Panc1 (cell line): Measurements from ENCODE around the gene WBP2. TPM values are rescaled to one million over a fixed set of nuclear protein-coding genes. Genes with fewer than 3 reads are reported as not detected.

Experiments
- ATAC-seq: fragments of 200-7000 bp; cut with Tn5 transposase; 2 replicates; pipeline ENCODE4 v1.9.1; 2020; ENCODE audit warnings: mild to moderate bottlenecking, moderate library complexity
- BruUV-seq: library from RNA; stranded (reverse); fragments of 400-500 nt; replicated peaks from 2 replicates; lab custom pipeline; 2021; lab: Mats Ljungman, UMichigan
- CTCF ChIA-PET: fragments of 300-600 bp; sonication (Branson Sonifier 250); formaldehyde crosslinking; loops from one replicate; lab custom pipeline; 2022; ENCODE audit warnings: antibody characterized with exemption; lab: Charles Lee
- POLR2A ChIA-PET: fragments of 300-600 bp; sonication (Branson Sonifier 250); formaldehyde crosslinking; loops from one replicate; lab custom pipeline; 2022; ENCODE audit warnings: antibody characterized with exemption; lab: Charles Lee
- DNase-seq: peaks from one replicate; pipeline ENCODE4 v3.0.0-alpha.2; 2010; ENCODE audit warnings: low read depth, low spot score
- H3K27ac ChIP-seq: 2 replicates; pipeline ENCODE4 v1.5.1; 2011; ENCODE audit warnings: mild to moderate bottlenecking, low read length, inconsistent platforms
- H3K27me3 ChIP-seq: fragments of 200-500 bp; sonication (Bioruptor generic); 2 replicates; pipeline ENCODE4 v1.6.0; 2014; ENCODE audit warnings: low read length, inconsistent platforms; ENCODE audit not compliant: control insufficient read depth, insufficient read depth
- H3K36me3 ChIP-seq: fragments of 200-500 bp; sonication (Bioruptor generic); 2 replicates; pipeline ENCODE4 v1.5.1; 2014; ENCODE audit warnings: inconsistent platforms, mild to moderate bottlenecking, low read length, moderate library complexity; ENCODE audit not compliant: control insufficient read depth, insufficient read depth
- H3K4me1 ChIP-seq: 2 replicates; pipeline ENCODE4 v1.5.1; 2011; ENCODE audit warnings: inconsistent platforms, mild to moderate bottlenecking, low read length, moderate library complexity; ENCODE audit not compliant: control insufficient read depth, insufficient read depth
- H3K4me3 ChIP-seq, 2 experiments: 2 replicates each; pipeline ENCODE4 v1.5.1; 2011 to 2012; ENCODE audit warnings: low read depth in 2 of 2, low read length in 2 of 2, mild to moderate bottlenecking in 2 of 2, inconsistent platforms in 1 of 2, moderate library complexity in 1 of 2
- H3K9me3 ChIP-seq: fragments of 200-500 bp; sonication (Bioruptor generic); 2 replicates; pipeline ENCODE4 v1.5.1; 2014; ENCODE audit warnings: low read depth, mild to moderate bottlenecking, inconsistent platforms, low read length, moderate library complexity; ENCODE audit not compliant: control insufficient read depth, insufficient read depth
- POLR2AphosphoS5 ChIP-seq: IDR thresholded peaks from 2 replicates; pipeline ENCODE4 v1.6.1; 2012; ENCODE audit warnings: mild to moderate bottlenecking, low read depth, low read length, moderate library complexity
- SIN3A ChIP-seq: IDR thresholded peaks from 2 replicates; pipeline ENCODE4 v1.6.1; 2012; ENCODE audit warnings: low read depth, mild to moderate bottlenecking, low read length, moderate library complexity, borderline replicate concordance; ENCODE audit not compliant: insufficient read depth
- TCF7L2 ChIP-seq: IDR thresholded peaks from 2 replicates; pipeline ENCODE4 v1.6.1; 2011; ENCODE audit warnings: mild to moderate bottlenecking, low read depth, low read length, inconsistent platforms
- in situ Hi-C: cut with HindIII; loops from 2 replicates; pipeline ENCODE4 v1.10.0; 2016; ENCODE audit warnings: low sequenced_read_pairs, low pct_unique_long_range_greater_than_20kb
- intact Hi-C: fragments of 100-400 bp; cut with micrococcal nuclease; formaldehyde crosslinking; loops from one replicate; pipeline ENCODE4 v1.10.0; 2022; ENCODE audit not compliant: unreplicated experiment
- total RNA-seq: library from RNA; stranded (reverse); gene quantifications from one replicate; pipeline ENCODE4 v1.2.1, GENCODE V29; 2021; ENCODE audit not compliant: unreplicated experiment
- TF ChIP-seq, protein P1 (sequence below): fragments of 450-650 bp; IDR thresholded peaks from 2 replicates; pipeline ENCODE4 v1.5.1; 2017; ENCODE audit warnings: mild to moderate bottlenecking
- TF ChIP-seq, protein P2 (sequence below), 2 experiments: IDR thresholded peaks; 2 replicates each; pipeline ENCODE4 v1.6.1; 2011 to 2012; ENCODE audit warnings: low read depth in 2 of 2, control low read depth in 1 of 2, low read length in 1 of 2, mild to moderate bottlenecking in 1 of 2, moderate library complexity in 1 of 2; ENCODE audit not compliant: insufficient read depth in 1 of 2

Gene WBP2
- total RNA-seq, 1 experiment from 2014 or later = 163 TPM

DNA sequence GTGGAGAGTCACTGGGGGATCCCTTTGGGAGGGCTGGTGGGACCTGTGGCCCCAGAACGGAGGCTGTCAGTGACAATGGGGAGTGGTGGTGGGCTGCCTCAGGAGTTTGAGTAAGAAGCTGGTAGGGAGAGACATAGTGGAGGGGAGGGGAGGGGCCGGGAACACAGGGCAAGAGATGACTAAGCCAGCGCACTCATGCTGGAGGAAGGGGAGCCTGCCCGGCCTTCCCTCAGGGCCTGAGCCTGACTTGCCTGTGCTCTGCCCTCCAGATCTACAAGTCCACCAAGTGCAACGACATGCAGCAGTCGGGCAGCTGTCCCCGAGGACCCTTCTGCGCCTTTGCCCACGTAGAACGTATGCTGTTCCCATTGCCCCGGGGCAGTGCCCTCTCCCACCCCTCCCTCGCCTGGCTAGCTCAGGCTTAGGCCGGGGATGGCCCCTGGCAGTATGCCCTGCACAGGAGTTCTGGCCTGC lies 40.2 kb downstream of the WBP2 start:
- CTCF ChIA-PET = interaction anchor here (0.6 kb wide), 1 partner anchor 28 kb away, joined by 3 read pairs; no protein-coding TSS in a partner anchor
- no peaks in the 10 kb centered on the region for H3K9me3 ChIP-seq
- in situ Hi-C loops = no loop called here
- no peaks in the 10 kb centered on the region for H3K36me3 ChIP-seq
- ATAC-seq (peak; percentile 68), DNase-seq (no peak)
- POLR2A ChIA-PET = interaction anchor here (0.6 to 1.3 kb wide), 2 partner anchors 11 to 29 kb away, joined by 3 to 6 read pairs; partner anchors contain the start of gene UNC13D
- intact Hi-C loops = no loop called here
- no peak overlapping the region for H3K4me3 ChIP-seq
- BruUV-seq = no TSS peak
- H3K27me3 ChIP-seq = no peaks in the 10 kb centered on the region
- H3K27ac ChIP-seq = no peak overlapping the region
- TF ChIP-seq, protein P1, sequence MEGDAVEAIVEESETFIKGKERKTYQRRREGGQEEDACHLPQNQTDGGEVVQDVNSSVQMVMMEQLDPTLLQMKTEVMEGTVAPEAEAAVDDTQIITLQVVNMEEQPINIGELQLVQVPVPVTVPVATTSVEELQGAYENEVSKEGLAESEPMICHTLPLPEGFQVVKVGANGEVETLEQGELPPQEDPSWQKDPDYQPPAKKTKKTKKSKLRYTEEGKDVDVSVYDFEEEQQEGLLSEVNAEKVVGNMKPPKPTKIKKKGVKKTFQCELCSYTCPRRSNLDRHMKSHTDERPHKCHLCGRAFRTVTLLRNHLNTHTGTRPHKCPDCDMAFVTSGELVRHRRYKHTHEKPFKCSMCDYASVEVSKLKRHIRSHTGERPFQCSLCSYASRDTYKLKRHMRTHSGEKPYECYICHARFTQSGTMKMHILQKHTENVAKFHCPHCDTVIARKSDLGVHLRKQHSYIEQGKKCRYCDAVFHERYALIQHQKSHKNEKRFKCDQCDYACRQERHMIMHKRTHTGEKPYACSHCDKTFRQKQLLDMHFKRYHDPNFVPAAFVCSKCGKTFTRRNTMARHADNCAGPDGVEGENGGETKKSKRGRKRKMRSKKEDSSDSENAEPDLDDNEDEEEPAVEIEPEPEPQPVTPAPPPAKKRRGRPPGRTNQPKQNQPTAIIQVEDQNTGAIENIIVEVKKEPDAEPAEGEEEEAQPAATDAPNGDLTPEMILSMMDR = no peak
- TF ChIP-seq, protein P2, sequence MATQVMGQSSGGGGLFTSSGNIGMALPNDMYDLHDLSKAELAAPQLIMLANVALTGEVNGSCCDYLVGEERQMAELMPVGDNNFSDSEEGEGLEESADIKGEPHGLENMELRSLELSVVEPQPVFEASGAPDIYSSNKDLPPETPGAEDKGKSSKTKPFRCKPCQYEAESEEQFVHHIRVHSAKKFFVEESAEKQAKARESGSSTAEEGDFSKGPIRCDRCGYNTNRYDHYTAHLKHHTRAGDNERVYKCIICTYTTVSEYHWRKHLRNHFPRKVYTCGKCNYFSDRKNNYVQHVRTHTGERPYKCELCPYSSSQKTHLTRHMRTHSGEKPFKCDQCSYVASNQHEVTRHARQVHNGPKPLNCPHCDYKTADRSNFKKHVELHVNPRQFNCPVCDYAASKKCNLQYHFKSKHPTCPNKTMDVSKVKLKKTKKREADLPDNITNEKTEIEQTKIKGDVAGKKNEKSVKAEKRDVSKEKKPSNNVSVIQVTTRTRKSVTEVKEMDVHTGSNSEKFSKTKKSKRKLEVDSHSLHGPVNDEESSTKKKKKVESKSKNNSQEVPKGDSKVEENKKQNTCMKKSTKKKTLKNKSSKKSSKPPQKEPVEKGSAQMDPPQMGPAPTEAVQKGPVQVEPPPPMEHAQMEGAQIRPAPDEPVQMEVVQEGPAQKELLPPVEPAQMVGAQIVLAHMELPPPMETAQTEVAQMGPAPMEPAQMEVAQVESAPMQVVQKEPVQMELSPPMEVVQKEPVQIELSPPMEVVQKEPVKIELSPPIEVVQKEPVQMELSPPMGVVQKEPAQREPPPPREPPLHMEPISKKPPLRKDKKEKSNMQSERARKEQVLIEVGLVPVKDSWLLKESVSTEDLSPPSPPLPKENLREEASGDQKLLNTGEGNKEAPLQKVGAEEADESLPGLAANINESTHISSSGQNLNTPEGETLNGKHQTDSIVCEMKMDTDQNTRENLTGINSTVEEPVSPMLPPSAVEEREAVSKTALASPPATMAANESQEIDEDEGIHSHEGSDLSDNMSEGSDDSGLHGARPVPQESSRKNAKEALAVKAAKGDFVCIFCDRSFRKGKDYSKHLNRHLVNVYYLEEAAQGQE (IDR thresholded peaks at IDR 0.05; ENCODE audit: insufficient read depth in 1 of 2, low read depth in 2 of 2, low read length in 1 of 2) = no peak
- no peak for TF ChIP-seq SIN3A
- no peak for TF ChIP-seq TCF7L2
- TF ChIP-seq POLR2AphosphoS5 = no peak
- H3K4me1 ChIP-seq = no peaks in the 10 kb centered on the region

DNA sequence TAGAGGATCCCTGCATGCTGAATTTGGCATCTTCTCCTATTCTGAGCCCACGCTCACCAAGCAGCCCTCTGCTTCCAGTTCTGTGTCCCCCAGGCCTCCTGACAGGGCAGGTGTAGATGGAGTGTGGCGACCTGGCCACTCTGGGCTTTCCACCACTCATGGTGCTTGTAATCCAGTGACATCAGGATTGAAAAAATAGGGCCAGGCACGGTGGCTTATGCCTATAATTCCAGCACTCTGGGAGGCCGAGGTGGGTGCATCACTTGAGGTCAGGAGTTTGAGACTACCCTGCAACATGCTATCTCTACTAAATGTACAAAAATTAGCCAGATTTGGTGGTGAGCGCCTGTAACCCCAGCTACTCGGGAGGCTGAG lies 41.1 kb downstream of the WBP2 start:
- no peaks in the 10 kb centered on the region for H3K36me3 ChIP-seq
- DNase-seq = no peak
- BruUV-seq = no TSS peak
- H3K27me3 ChIP-seq = no peaks in the 10 kb centered on the region
- ChIA-PET POLR2A (no interaction called here), CTCF (interaction anchor here (0.6 kb wide), 1 partner anchor 29 kb away, joined by 3 read pairs; no protein-coding TSS in a partner anchor)
- no peaks in the 10 kb centered on the region for H3K4me1 ChIP-seq
- in situ Hi-C loops = no loop called here
- H3K4me3 ChIP-seq = no peak overlapping the region
- H3K9me3 ChIP-seq = no peaks in the 10 kb centered on the region
- ATAC-seq = no peak
- H3K27ac ChIP-seq = no peak overlapping the region
- TF ChIP-seq, protein P2 (IDR thresholded peaks at IDR 0.05; ENCODE audit: insufficient read depth in 1 of 2, low read depth in 2 of 2, low read length in 1 of 2) = no peak
- TF ChIP-seq, protein P1 = no peak
- TF ChIP-seq SIN3A (no peak), POLR2AphosphoS5 (no peak), TCF7L2 (no peak)
- intact Hi-C loops = no loop called here
